Measurements from ENCODE around the gene SGO2. TPM values are rescaled to one million over a fixed set of nuclear protein-coding genes. Genes with fewer than 3 reads are reported as not detected.

The SGO2 gene
- total and polyA plus RNA-seq, 10 of the 15 experiments (the other 5 are each of a cell fraction or from before 2014, with no cell fraction given): 15.8 to 55.2 (median 24.3) TPM

DNA sequence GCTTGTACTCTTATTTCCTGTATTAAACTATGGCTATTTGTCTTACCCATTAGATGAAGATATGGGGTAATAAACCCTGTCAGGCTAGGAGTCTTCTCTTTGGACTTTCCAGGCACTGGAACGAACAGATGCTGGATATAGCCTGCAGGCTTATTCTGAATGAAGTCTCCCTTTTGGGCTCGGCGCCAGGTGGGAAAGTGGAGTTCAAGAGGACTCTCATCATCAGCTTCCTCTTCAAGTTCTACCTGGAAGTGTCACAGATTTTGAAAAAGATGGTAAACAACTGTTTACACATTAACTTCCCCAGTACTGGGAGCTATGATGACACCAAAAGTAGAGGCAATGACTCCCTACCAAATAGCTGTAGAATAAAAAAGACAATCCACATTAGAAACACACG lies 87.7 kb downstream of the SGO2 start:
- Histone ChIP-seq H3K79me2 (ENCODE audit: control insufficient read depth, insufficient read depth, low read length) (no peaks in the 10 kb centered on the region), H3K9me3 (replicated peaks; ENCODE audit: control insufficient read depth, insufficient read depth, low read length) (no peaks in the 10 kb centered on the region), H3K27me3 (replicated peaks in 1 of 2; ENCODE audit: control insufficient read depth in 2 of 2, insufficient read depth in 2 of 2, low read length in 1 of 2) (no peaks in the 10 kb centered on the region), H3K27ac (ENCODE audit: control insufficient read depth, insufficient read depth) (no peak overlapping the region), H3K36me3 (ENCODE audit: control insufficient read depth in 2 of 2, insufficient read depth in 2 of 2, low read length in 1 of 2) (no peaks in the 10 kb centered on the region), H3K4me2 (ENCODE audit: control insufficient read depth, insufficient read depth) (no peak overlapping the region), H2AFZ (ENCODE audit: control insufficient read depth, low read depth, low read length) (no peak overlapping the region), H3K9ac (ENCODE audit: control insufficient read depth, insufficient read depth, low read length) (no peak overlapping the region), H4K20me1 (ENCODE audit: control insufficient read depth, insufficient read depth) (no peaks in the 10 kb centered on the region), H3K4me3 (no peak overlapping the region), H3K4me1 (ENCODE audit: control insufficient read depth, insufficient read depth, low read length) (peaks cover 5% of the 10 kb centered on the region)
- intact Hi-C loops (cut with micrococcal nuclease; ENCODE audit: unreplicated experiment) (no loop called here), in situ Hi-C loops (cut with MboI) (no loop called here)
- ChIA-PET RAD21 (ENCODE audit: unreplicated experiment) (no interaction called here), POLR2A (no interaction called here), CTCF (no interaction called here), SMC1A (ENCODE audit: uncharacterized antibody, unreplicated experiment) (interaction anchor here (0.6 to 1.4 kb wide), 3 partner anchors 9 to 135 kb away, joined by 3 to 4 read pairs (median 3); no protein-coding TSS in a partner anchor)
- ATAC-seq: no peak
- FAIRE-seq: no peak
- 54% methylated on average over 4 of the region's 4 CpGs for WGBS (ENCODE audit: insufficient coverage, insufficient replicate concordance, low lambda C conversion rate, missing lambda C conversion rate)
- no TSS peak for BruUV-seq (replicated peaks)
- TF ChIP-seq SIN3A (IDR thresholded peaks at IDR 0.05; ENCODE audit: low read depth, low read length) (no peak), E4F1 (IDR thresholded peaks at IDR 0.05; ENCODE audit: borderline replicate concordance, partially characterized antibody) (no peak), ATF2 (IDR thresholded peaks at IDR 0.05; ENCODE audit: low read length) (no peak), CHD4 (IDR thresholded peaks at IDR 0.05) (no peak), ZBTB33 (IDR thresholded peaks at IDR 0.05) (no peak), CBX3 (IDR thresholded peaks at IDR 0.05; ENCODE audit: borderline replicate concordance, low read depth) (no peak), RAD21 (IDR thresholded peaks at IDR 0.05; ENCODE audit: insufficient read depth, low read depth, low read length) (no peak), NFYA (IDR thresholded peaks at IDR 0.05; ENCODE audit: borderline replicate concordance, low read depth, low read length) (no peak), RB1 (IDR thresholded peaks at IDR 0.05; ENCODE audit: borderline replicate concordance) (no peak)
- no peak for DNase-seq (ENCODE audit: low read depth, low spot score)

Data from GM12878 (cell line).